ENCODE results near the gene DMC1.

DNA sequence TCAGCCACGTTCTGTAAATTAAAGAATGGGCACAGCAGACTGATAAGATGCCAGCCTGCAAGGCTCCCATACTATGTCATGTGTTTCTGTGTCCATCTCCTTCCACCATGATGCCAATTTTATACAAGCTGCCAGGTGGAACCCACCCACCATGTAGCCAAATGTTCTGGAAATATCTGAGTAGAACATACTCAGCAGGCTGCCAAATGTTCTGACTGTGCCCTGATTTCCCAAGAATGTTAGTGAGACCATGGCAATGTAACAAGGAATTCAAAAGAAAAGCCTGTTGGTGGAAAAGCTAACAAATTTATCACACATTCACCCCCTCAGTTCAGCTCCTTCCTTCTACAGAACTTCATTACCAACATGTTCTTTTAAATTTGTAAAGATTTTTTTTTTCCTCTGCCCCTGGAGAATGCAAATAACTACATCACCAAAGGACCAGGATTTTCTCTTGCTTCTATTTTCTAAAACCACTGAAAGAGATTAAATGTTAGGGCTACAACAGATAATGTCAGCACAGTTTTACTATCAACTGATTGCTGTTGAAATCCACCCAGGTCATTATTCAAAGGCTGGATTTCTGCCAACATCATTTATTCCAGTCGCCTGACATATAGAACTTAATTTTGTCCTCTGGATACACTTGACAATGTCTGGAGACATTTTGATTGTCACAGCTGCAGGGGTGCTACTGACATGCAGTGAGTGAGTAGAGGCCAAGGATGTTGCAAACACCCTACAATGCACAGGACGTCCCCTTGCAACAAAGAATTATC is 3.1 kb downstream of the DMC1 start:
- TF ChIP-seq, protein P1, sequence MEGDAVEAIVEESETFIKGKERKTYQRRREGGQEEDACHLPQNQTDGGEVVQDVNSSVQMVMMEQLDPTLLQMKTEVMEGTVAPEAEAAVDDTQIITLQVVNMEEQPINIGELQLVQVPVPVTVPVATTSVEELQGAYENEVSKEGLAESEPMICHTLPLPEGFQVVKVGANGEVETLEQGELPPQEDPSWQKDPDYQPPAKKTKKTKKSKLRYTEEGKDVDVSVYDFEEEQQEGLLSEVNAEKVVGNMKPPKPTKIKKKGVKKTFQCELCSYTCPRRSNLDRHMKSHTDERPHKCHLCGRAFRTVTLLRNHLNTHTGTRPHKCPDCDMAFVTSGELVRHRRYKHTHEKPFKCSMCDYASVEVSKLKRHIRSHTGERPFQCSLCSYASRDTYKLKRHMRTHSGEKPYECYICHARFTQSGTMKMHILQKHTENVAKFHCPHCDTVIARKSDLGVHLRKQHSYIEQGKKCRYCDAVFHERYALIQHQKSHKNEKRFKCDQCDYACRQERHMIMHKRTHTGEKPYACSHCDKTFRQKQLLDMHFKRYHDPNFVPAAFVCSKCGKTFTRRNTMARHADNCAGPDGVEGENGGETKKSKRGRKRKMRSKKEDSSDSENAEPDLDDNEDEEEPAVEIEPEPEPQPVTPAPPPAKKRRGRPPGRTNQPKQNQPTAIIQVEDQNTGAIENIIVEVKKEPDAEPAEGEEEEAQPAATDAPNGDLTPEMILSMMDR (IDR thresholded peaks at IDR 0.05) = no peak
- no peak for TF ChIP-seq TAF1 (IDR thresholded peaks at IDR 0.05; ENCODE audit: borderline replicate concordance, low read depth, low read length)
- TF ChIP-seq, protein P2, sequence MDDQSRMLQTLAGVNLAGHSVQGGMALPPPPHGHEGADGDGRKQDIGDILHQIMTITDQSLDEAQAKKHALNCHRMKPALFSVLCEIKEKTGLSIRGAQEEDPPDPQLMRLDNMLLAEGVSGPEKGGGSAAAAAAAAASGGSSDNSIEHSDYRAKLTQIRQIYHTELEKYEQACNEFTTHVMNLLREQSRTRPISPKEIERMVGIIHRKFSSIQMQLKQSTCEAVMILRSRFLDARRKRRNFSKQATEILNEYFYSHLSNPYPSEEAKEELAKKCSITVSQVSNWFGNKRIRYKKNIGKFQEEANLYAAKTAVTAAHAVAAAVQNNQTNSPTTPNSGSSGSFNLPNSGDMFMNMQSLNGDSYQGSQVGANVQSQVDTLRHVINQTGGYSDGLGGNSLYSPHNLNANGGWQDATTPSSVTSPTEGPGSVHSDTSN (IDR thresholded peaks at IDR 0.05) = no peak
